ENCODE results near the gene PLCE1. TPM values are rescaled to one million over a fixed set of nuclear protein-coding genes. Genes with fewer than 3 reads are reported as not detected.

Gene PLCE1
- total and polyA plus RNA-seq, 5 experiments from 2014 or later = 0.08 to 0.19 (median 0.17) TPM; not detected in 2

GRCh38 chr10:93996551-93996950 lies 2.8 kb downstream of the PLCE1 start:
- H3K27ac Mint-ChIP-seq = no peak overlapping the region
- no peak for ATAC-seq
- POLR2A ChIA-PET = no interaction called here
- DNase-seq = no peak
- H3K27me3 Mint-ChIP-seq = peaks cover 45 to 84% (median 53%) of the 10 kb centered on the region in 5 donors
- peaks cover 0 to 8% (median 4%) of the 10 kb centered on the region in 4 donors for H3K4me1 Mint-ChIP-seq
- H3K36me3 Mint-ChIP-seq = peaks cover 0 to 3% (median 0%) of the 10 kb centered on the region in 3 donors
- H3K4me3 Mint-ChIP-seq = no peak overlapping the region
- peaks cover 0 to 3% (median 0%) of the 10 kb centered on the region in 9 donors for H3K9me3 Mint-ChIP-seq

- H3K27me3 Mint-ChIP-seq = peaks cover 36 to 82% (median 48%) of the 10 kb centered on the region in 5 donors
- no peak overlapping the region for H3K4me3 Mint-ChIP-seq
- peaks cover 0 to 3% (median 0%) of the 10 kb centered on the region in 9 donors for H3K9me3 Mint-ChIP-seq
Measured at GRCh38 chr10:93997546-93997945, 3.8 kb downstream of the PLCE1 start.

GRCh38 chr10:93999401-93999851 lies 5.7 kb downstream of the PLCE1 start:
- DNase-seq (no peak), ATAC-seq (no peak)
- Mint-ChIP-seq H3K4me1 (peaks cover 0 to 2% (median under 1%) of the 10 kb centered on the region in 4 donors), H3K4me3 (no peak overlapping the region), H3K27ac (no peak overlapping the region), H3K27me3 (peaks cover 27 to 71% (median 37%) of the 10 kb centered on the region in 5 donors), H3K9me3 (peaks cover 0 to 3% (median 0%) of the 10 kb centered on the region in 9 donors), H3K36me3 (no peaks in the 10 kb centered on the region)
- POLR2A ChIA-PET = no interaction called here

More at GRCh38 chr10:93997546-93997945, 3.8 kb downstream of the PLCE1 start:
- ATAC-seq = no peak
- H3K27ac Mint-ChIP-seq = no peak overlapping the region
- H3K4me1 Mint-ChIP-seq = peaks cover 0 to 8% (median 4%) of the 10 kb centered on the region in 4 donors
- H3K36me3 Mint-ChIP-seq = no peaks in the 10 kb centered on the region
- no peak for DNase-seq
- POLR2A ChIA-PET = no interaction called here

DNA sequence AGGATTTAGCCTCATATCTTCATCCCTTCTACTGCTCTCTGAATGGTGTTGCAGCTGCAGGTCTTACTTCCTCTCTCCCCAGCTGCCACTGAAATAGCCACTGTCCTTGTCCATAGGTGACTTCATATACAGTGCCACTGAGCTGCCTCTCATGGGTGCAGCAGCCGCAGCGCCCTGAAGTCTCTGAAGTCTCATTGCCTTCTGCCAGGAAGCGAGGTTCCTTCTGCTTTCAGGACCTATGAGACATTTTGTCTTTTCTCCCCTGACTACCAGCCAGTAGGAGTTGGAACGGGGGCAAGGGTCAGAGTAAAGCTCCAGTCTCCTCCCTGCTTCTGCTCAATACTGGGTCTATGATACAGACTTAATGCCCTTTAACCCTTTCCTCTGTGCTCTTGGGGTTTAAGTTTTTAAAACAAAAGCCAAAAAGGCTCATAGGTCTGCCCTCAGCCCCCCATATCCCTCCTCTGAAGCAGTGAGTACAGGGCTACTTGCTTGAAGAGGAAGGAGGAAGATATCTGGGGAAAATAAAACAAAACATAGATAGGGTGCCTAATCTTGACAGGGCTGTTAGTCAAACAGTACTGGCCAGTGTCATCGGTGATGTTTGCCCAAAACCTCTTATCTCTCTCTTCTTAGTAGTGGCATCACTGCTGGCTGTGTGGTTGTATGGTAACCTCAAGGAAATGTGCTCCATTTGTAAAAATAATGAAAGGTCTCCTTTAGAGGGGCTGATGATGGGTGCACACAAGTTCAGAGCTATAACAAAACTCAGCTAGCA lies 7.1 kb downstream of the PLCE1 start:
- H3K36me3 Mint-ChIP-seq = no peaks in the 10 kb centered on the region
- DNase-seq (no peak), ATAC-seq (no peak)
- POLR2A ChIA-PET = no interaction called here
- H3K4me3 Mint-ChIP-seq = no peak overlapping the region
- peaks cover 0 to 2% (median 0%) of the 10 kb centered on the region in 9 donors for H3K9me3 Mint-ChIP-seq
- H3K27me3 Mint-ChIP-seq = peaks cover 16 to 57% (median 25%) of the 10 kb centered on the region in 5 donors
- no peak overlapping the region for H3K27ac Mint-ChIP-seq
- peaks cover 0 to 1% (median 0%) of the 10 kb centered on the region in 4 donors for H3K4me1 Mint-ChIP-seq

DNA sequence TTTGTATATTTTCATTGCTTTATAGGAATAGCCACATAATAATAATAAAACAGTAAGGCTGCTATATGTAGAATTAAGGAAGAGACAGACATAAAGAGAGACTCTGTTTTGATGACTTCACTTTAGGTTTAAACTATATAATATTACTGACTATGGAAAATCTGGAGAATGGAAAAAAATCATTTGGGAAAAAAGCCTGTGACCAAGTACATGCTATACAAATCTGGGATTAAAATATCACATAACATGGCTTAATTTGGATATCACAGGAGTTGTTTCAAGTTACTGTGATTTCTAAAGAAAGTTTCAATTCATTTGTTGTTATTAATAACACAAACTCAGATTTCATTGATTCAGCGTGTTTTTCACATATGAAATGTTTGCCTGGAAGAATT lies 7.7 kb downstream of the PLCE1 start:
- ATAC-seq = no peak
- Mint-ChIP-seq H3K4me3 (no peak overlapping the region), H3K9me3 (no peaks in the 10 kb centered on the region), H3K4me1 (peaks cover 0 to 1% (median 0%) of the 10 kb centered on the region in 4 donors), H3K27me3 (peaks cover 14 to 53% (median 19%) of the 10 kb centered on the region in 5 donors), H3K36me3 (no peaks in the 10 kb centered on the region), H3K27ac (no peak overlapping the region)
- no peak for DNase-seq
- POLR2A ChIA-PET = no interaction called here

GRCh38 chr10:94002156-94002555 lies 8.4 kb downstream of the PLCE1 start:
- DNase-seq (no peak), ATAC-seq (no peak)
- POLR2A ChIA-PET = no interaction called here
- Mint-ChIP-seq H3K4me1 (peaks cover 0 to 1% (median 0%) of the 10 kb centered on the region in 4 donors), H3K27ac (no peak overlapping the region), H3K27me3 (peaks cover 12 to 56% (median 19%) of the 10 kb centered on the region in 5 donors), H3K36me3 (no peaks in the 10 kb centered on the region), H3K9me3 (no peaks in the 10 kb centered on the region), H3K4me3 (no peak overlapping the region)

GRCh38 chr10:94003488-94003887 lies 9.8 kb downstream of the PLCE1 start:
- Mint-ChIP-seq H3K36me3 (no peaks in the 10 kb centered on the region), H3K4me1 (peaks cover 0 to 1% (median 0%) of the 10 kb centered on the region in 4 donors), H3K27ac (no peak overlapping the region), H3K27me3 (peaks cover 7 to 47% (median 13%) of the 10 kb centered on the region in 5 donors), H3K4me3 (no peak overlapping the region), H3K9me3 (no peaks in the 10 kb centered on the region)
- no peak for DNase-seq
- no peak for ATAC-seq
- POLR2A ChIA-PET = no interaction called here

DNA sequence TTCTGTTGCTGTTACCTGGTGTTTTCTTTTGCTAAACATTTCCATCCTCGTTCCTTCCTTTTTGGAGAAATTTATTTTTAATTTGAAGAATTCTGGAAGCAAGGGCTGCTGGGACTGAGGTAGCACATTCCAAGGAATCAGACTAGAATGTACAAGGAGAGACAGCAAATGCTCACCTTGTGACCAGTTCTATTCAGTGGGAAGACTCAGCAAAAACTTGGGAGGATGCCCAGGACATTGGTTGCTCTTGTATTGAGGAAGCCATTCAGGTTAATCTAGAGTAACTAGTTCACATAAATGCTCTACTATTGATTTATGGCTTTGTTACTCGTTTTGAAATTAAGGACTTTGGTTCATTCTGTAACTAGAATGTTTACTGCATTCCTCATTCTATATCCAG lies 11.3 kb downstream of the PLCE1 start:
- ATAC-seq = no peak
- H3K36me3 Mint-ChIP-seq = no peaks in the 10 kb centered on the region
- POLR2A ChIA-PET = no interaction called here
- peaks cover 0 to 2% (median 0%) of the 10 kb centered on the region in 9 donors for H3K9me3 Mint-ChIP-seq
- no peak for DNase-seq
- peaks cover 5 to 33% (median 9%) of the 10 kb centered on the region in 5 donors for H3K27me3 Mint-ChIP-seq
- H3K4me3 Mint-ChIP-seq = no peak overlapping the region
- no peak overlapping the region for H3K27ac Mint-ChIP-seq
- peaks cover 0 to 1% (median 0%) of the 10 kb centered on the region in 4 donors for H3K4me1 Mint-ChIP-seq

DNA sequence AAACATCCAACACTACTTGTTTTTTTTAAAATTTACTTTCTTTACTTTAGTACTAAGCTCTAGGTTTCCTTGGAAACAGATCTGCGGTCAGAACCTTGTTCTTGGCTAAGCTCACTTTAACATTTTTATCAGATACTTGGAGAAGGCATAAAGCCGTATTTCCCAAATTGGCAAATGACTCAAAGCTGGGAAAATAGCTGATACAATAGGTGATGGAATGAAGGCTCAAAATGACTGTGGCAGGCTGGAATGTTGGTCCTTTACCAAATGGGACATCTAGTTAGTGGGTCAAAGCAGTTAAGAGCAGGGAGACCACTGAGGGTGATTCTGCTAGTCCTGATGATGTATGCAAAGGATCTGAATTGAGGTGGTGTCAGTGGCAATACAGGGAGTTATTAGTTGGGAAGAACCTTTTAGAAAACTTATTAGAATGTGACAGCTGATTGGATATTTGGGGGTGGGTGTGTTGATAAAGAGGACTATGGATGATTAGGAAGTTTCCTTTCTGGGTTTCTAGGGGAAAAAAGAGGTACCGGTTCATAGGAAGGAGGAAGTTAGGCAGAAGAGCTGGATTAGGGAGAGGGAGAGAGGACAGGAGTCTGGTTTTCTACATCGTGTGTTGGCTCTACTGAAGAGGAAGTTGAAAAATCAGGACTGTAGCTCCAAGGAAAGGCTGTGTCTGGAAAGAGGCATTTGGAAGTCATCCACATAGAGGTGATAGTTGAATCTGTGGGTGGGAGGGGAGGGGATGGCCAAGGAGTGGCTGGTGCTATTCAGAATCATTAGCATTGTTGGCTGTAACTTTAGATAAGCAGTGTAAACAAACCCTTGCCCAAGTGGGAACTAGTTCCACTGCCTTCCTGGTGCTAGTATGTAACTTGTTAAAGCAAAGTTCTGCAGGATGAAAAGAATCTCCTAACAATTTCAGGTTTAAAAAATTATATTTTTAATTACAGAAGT lies 13.1 kb downstream of the PLCE1 start:
- POLR2A ChIA-PET = no interaction called here
- Mint-ChIP-seq H3K4me3 (no peak overlapping the region), H3K27me3 (peaks cover 3 to 16% (median 7%) of the 10 kb centered on the region in 5 donors), H3K4me1 (no peaks in the 10 kb centered on the region), H3K9me3 (peaks cover 0 to 7% (median 0%) of the 10 kb centered on the region in 9 donors), H3K36me3 (no peaks in the 10 kb centered on the region), H3K27ac (peak overlapping the region in 1 of 10 donors; percentile 2)
- DNase-seq = no peak
- ATAC-seq = no peak

GRCh38 chr10:94008526-94008925 lies 14.8 kb downstream of the PLCE1 start:
- no peak for DNase-seq
- Mint-ChIP-seq H3K9me3 (peaks cover 0 to 7% (median 0%) of the 10 kb centered on the region in 9 donors), H3K36me3 (no peaks in the 10 kb centered on the region), H3K4me3 (no peak overlapping the region), H3K4me1 (no peaks in the 10 kb centered on the region), H3K27me3 (peaks cover 6 to 26% (median 14%) of the 10 kb centered on the region in 5 donors), H3K27ac (no peak overlapping the region)
- POLR2A ChIA-PET = no interaction called here
- ATAC-seq = no peak

GRCh38 chr10:94010116-94010515 lies 16.4 kb downstream of the PLCE1 start:
- POLR2A ChIA-PET = no interaction called here
- Mint-ChIP-seq H3K9me3 (peaks cover 0 to 7% (median 0%) of the 10 kb centered on the region in 9 donors), H3K4me3 (no peak overlapping the region), H3K36me3 (no peaks in the 10 kb centered on the region), H3K4me1 (no peaks in the 10 kb centered on the region), H3K27ac (no peak overlapping the region), H3K27me3 (peaks cover 6 to 26% (median 16%) of the 10 kb centered on the region in 5 donors)
- no peak for ATAC-seq
- DNase-seq = no peak

DNA sequence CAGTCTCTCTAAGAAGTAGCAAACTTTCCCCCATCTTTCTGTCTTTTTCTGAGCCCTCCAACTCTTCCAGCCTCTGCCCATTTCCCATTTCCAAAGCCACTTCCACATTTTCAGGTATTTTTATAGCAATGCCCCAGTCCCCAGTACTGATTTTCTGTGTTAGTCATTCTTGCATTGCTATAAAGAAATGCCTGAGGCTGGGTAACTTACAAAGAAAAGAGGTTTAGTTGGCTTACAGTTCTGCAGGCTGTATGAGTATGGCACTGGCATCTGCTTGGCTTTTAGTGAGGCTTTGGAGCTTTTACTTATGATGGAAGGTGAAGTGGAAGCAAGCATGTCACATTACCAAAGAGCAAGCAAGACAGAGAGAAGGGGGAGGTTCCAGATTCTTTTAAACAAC lies 17.2 kb downstream of the PLCE1 start:
- DNase-seq (no peak), ATAC-seq (no peak)
- POLR2A ChIA-PET = no interaction called here
- Mint-ChIP-seq H3K4me1 (no peaks in the 10 kb centered on the region), H3K9me3 (peaks cover 0 to 7% (median 0%) of the 10 kb centered on the region in 9 donors), H3K27ac (peak overlapping the region in 1 of 10 donors; percentile 49), H3K27me3 (peaks cover 6 to 26% (median 20%) of the 10 kb centered on the region in 5 donors), H3K4me3 (no peak overlapping the region), H3K36me3 (no peaks in the 10 kb centered on the region)
